Kidney (tissue), 14 donors: Measurements from ENCODE around the gene BTBD9. TPM values are rescaled to one million over a fixed set of nuclear protein-coding genes. Genes with fewer than 3 reads are reported as not detected.

ENCODE experiments used
- DNase-seq, 5 donors: peaks; one replicate each; pipeline ENCODE4 v3.0.0-alpha.2; 2013 to 2020
- FAIRE-seq: peaks from 2 replicates; lab custom pipeline; 2012; peaks lifted over from hg19 to GRCh38; lab: Jason Lieb, UNC
- H3K27ac ChIP-seq, 2 donors: one replicate each; pipeline ENCODE4 v1.7.0; 2013; ENCODE audit warnings: low read depth in 2 of 2, low read length in 2 of 2, inconsistent platforms in 1 of 2
- H3K27me3 ChIP-seq: one replicate; pipeline ENCODE4 v1.7.1; 2013; ENCODE audit warnings: low read length, inconsistent platforms; ENCODE audit not compliant: control insufficient read depth, insufficient read depth
- H3K36me3 ChIP-seq, 3 donors: one replicate each; pipeline versions ENCODE4 v1.7.0 to v1.7.1; 2013; ENCODE audit warnings: low read length in 3 of 3, control low read depth in 1 of 3, inconsistent platforms in 1 of 3; ENCODE audit not compliant: insufficient read depth in 3 of 3, control insufficient read depth in 2 of 3
- H3K4me1 ChIP-seq, 3 donors: one replicate each; pipeline versions ENCODE4 v1.7.0 to v1.7.1; 2013; ENCODE audit warnings: low read length in 3 of 3, inconsistent platforms in 1 of 3, low read depth in 1 of 3; ENCODE audit not compliant: control insufficient read depth in 2 of 3, insufficient read depth in 2 of 3
- H3K4me3 ChIP-seq, 3 donors: one replicate each; pipeline versions ENCODE4 v1.7.0 to v1.8.1; 2013; ENCODE audit warnings: low read length in 3 of 3, control low read depth in 1 of 3, inconsistent platforms in 1 of 3
- H3K9ac ChIP-seq, 3 donors: one replicate each; pipeline versions ENCODE4 v1.7.0 to v1.7.1; 2013; ENCODE audit warnings: low read length in 3 of 3, control low read depth in 1 of 3, inconsistent platforms in 1 of 3
- H3K9me3 ChIP-seq, 3 donors: one replicate each; pipeline versions ENCODE4 v1.7.0 to v1.7.1; 2013; ENCODE audit warnings: low read length in 3 of 3, control low read depth in 1 of 3, inconsistent platforms in 1 of 3; ENCODE audit not compliant: control insufficient read depth in 2 of 3, insufficient read depth in 1 of 3
- intact Hi-C: fragments of 100-400 bp; cut with DNase I; formaldehyde crosslinking; loops from one replicate; pipeline ENCODE4 v1.11.1; 2022
- polyA plus RNA-seq: library from polyadenylated mRNA; stranded (reverse); fragments of 350-450 nt; fragmentation: Illumina TruSeq; extraction: RNeasy Lipid Tissue Mini Kit (QIAGEN cat#74804); gene quantifications from one replicate; pipeline ENCODE4 v1.2.3, GENCODE V29; 2014; ENCODE audit warnings: low read depth, low replicate concordance; ENCODE audit not compliant: insufficient read depth
- total RNA-seq: library from RNA; stranded (reverse); fragmentation: NEBNext Ultra II Directional; extraction: Animal tissue kit (Norgen Biotek cat#: 25700); gene quantifications from one replicate; pipeline ENCODE4 v1.2.1, GENCODE V29; 2021
- TF ChIP-seq, protein P1 (sequence below): IDR thresholded peaks from 3 replicates; pipeline ENCODE4 v1.5.1; 2012; ENCODE audit warnings: mild to moderate bottlenecking, moderate library complexity, borderline replicate concordance; ENCODE audit not compliant: insufficient read depth; ENCODE audit errors: extremely low read depth
- donor health status: control.
- donor health status: control.
- donor health status: control.
- donor health status: control.
- donor health status: control.
- donor health status: DM: yes; HTN: yes; CAD: no.
- donor health status: Normal renal cell carcinoma (clear cell type).

BTBD9 gene
- total and polyA plus RNA-seq, 2 donors from 2014 or later: 4.2 to 29.9 TPM

DNA sequence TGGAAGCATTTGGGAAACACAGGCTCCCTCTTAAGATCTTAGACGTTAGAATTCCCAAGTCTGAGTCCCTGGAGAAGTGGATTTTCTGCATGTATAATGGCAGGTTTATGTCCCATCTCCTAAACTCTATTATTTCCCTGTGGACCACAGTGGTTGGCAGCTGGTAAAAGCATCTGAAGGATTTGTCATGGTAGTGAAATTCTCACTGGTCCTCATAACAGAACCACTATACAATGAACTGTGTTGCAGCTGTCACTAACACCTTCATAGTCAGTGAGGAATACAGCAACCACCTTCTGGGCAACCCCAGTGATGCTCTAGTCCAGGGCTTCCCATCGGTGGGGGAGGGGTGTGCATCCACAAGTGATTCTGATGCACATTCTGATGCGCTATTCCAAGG lies 423.3 kb downstream of the BTBD9 start:
- Histone ChIP-seq H3K4me1 (no peaks in the 10 kb centered on the region), H3K36me3 (no peaks in the 10 kb centered on the region), H3K9ac (no peak overlapping the region), H3K27ac (no peak overlapping the region), H3K27me3 (no peaks in the 10 kb centered on the region), H3K4me3 (no peak overlapping the region), H3K9me3 (no peaks in the 10 kb centered on the region)
- DNase-seq (no peak), FAIRE-seq (no peak)
- TF ChIP-seq, protein P1, sequence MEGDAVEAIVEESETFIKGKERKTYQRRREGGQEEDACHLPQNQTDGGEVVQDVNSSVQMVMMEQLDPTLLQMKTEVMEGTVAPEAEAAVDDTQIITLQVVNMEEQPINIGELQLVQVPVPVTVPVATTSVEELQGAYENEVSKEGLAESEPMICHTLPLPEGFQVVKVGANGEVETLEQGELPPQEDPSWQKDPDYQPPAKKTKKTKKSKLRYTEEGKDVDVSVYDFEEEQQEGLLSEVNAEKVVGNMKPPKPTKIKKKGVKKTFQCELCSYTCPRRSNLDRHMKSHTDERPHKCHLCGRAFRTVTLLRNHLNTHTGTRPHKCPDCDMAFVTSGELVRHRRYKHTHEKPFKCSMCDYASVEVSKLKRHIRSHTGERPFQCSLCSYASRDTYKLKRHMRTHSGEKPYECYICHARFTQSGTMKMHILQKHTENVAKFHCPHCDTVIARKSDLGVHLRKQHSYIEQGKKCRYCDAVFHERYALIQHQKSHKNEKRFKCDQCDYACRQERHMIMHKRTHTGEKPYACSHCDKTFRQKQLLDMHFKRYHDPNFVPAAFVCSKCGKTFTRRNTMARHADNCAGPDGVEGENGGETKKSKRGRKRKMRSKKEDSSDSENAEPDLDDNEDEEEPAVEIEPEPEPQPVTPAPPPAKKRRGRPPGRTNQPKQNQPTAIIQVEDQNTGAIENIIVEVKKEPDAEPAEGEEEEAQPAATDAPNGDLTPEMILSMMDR: no peak
- intact Hi-C loops: no loop called here

- Histone ChIP-seq H3K36me3 (no peaks in the 10 kb centered on the region), H3K9ac (no peak overlapping the region), H3K27me3 (no peaks in the 10 kb centered on the region), H3K4me1 (no peaks in the 10 kb centered on the region), H3K27ac (no peak overlapping the region), H3K9me3 (no peaks in the 10 kb centered on the region), H3K4me3 (no peak overlapping the region)
- intact Hi-C loops: no loop called here
- FAIRE-seq (no peak), DNase-seq (no peak)
- TF ChIP-seq, protein P1: no peak
These were observed 423.9 kb downstream of the BTBD9 start for GRCh38 chr6:38215651-38216311.

DNA sequence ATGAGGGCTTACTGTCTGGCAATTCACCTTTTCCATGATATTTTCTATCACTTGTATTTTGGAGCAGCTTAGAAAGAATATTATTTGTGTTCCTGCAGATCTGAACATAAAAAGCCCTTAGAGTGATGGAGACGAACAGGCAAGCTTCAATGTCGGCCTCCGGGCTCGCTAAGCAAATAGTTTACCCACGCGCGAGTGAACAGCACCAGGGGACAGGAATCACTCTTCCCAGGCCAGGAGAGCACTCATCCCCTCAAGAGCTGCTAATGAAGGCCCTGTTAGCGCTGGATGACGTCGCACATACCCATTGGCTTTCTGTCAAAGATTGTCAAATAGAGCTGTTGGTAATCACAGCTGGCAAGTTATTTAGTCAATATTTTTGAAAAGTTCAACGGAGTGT lies 424.5 kb downstream of the BTBD9 start:
- H3K9ac ChIP-seq: no peak overlapping the region
- intact Hi-C loops: no loop called here

More for the DNA sequence above, 424.5 kb downstream of the BTBD9 start:
- TF ChIP-seq, protein P1: no peak
- H3K27me3 ChIP-seq: no peaks in the 10 kb centered on the region
- H3K27ac ChIP-seq: no peak overlapping the region
- H3K4me3 ChIP-seq: no peak overlapping the region
- DNase-seq (no peak), FAIRE-seq (no peak)
- H3K9me3 ChIP-seq: no peaks in the 10 kb centered on the region
- no peaks in the 10 kb centered on the region for H3K4me1 ChIP-seq
- H3K36me3 ChIP-seq: no peaks in the 10 kb centered on the region
